Motor neuron (in vitro differentiated cells): ENCODE results near the gene SMIM10. TPM values are rescaled to one million over a fixed set of nuclear protein-coding genes. Genes with fewer than 3 reads are reported as not detected.
"Not testable (repeated sequence)": the region's sequence is repeated elsewhere in the genome, so short reads cannot be mapped to it uniquely, and the experiment has no call there.

Experiments used
- ATAC-seq, 8 experiments: fragments of 200-7000 bp; cut with Tn5 transposase; replicated peaks in 6 of 8; 2 replicates each; pipeline ENCODE4 v1.8.0; 2021; ENCODE audit warnings: mild to moderate bottlenecking in 8 of 8, moderate library complexity in 8 of 8
- H3K27ac ChIP-seq, 2 donors: fragments of 250-450 bp; sonication (Bioruptor Pico); 2 replicates each; pipeline ENCODE4 v1.9.0; 2021; ENCODE audit warnings: antibody characterized with exemption in 2 of 2, mild to moderate bottlenecking in 2 of 2, moderate library complexity in 1 of 2
- H3K4me1 ChIP-seq, 2 donors: fragments of 250-450 bp; sonication (Bioruptor Pico); replicated peaks in 1 of 2; 2 replicates each; pipeline ENCODE4 v1.6.1; 2021; ENCODE audit warnings: antibody characterized with exemption in 2 of 2, mild to moderate bottlenecking in 2 of 2, moderate library complexity in 1 of 2
- H3K4me3 ChIP-seq, 5 donors: fragments of 250-450 bp; sonication (Bioruptor Pico); 2 replicates each; pipeline ENCODE4 v1.9.0; 2021; ENCODE audit warnings: antibody characterized with exemption in 5 of 5, mild to moderate bottlenecking in 5 of 5, moderate library complexity in 4 of 5
- WGBS, 10 experiments: fragments of 450-650 bp; shearing (Covaris generic); methylation state at CpG; one replicate each; pipeline ENCODE4 v1.0.0; 2022; 5-methylcytosine and 5-hydroxymethylcytosine counted together
- in situ Hi-C, 9 experiments: fragments of 400-800 bp; cut with MboI; loops; one replicate each; pipeline ENCODE4 v1.15.0; 2021; ENCODE audit warnings: low sequenced_read_pairs in 9 of 9, low pct_unique_long_range_greater_than_20kb in 2 of 9; ENCODE audit not compliant: unreplicated experiment in 9 of 9
- total RNA-seq, 8 experiments: library from RNA; unstranded; fragments of 300-600 nt; gene quantifications; 2 replicates each; pipeline versions ENCODE4 v1.2.3 to v1.2.4, GENCODE V29; 2022

Gene SMIM10
- total RNA-seq: 1 to 10 TPM in 6 of 8 experiments, under 1 TPM in 2; 0.28 to 2.0 (median 1.5) TPM

DNA sequence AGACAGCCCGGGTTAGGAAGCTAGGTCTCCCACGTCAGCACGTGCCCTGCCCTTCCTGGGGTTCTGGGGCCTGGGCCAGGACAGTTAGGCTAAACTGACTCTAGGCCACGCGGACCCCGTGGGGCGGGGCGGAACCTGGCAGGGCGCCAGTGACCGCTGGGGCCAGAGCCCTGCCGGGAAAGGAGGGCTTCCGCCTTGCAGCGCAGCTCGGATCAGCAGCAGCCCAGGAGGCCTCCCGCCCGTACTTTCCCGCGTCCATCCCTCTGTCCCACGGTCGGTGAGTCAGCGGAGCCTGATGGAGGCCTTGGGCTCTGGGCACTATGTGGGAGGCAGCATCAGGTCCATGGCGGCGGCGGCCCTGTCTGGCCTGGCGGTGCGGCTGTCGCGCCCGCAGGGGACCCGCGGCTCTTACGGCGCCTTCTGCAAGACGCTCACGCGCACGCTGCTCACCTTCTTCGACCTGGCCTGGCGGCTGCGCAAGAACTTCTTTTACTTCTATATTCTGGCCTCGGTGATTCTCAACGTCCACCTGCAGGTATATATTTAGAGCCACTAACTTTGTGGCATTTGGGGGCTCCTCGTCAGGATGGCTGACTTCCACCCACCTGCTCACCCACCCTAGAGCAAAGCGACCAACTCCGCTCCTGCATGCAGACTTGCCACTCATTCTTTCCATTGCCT is at the start of gene SMIM10:
Gene SMIM10 (plus strand): TSS at position 191 of the 681 bp plus-strand sequence. CDS start 105 bp downstream, at position 296.
- WGBS, 10 experiments: 0 to 100% (median 27%) methylated on average over 1 to 8 of the region's 45 CpGs; no CpG with 5 or more reads in 4 of the 10 experiments
- peak; percentile 47 to 99 (median 90) for ATAC-seq
- H3K27ac ChIP-seq: peak within 1 kb of the TSS in 1 of 2 donors; percentile 36
- peaks cover 0 to 7% of the 10 kb centered on the region in 2 donors for H3K4me1 ChIP-seq
- H3K4me3 ChIP-seq: peak within 1 kb of the TSS; percentile 17 to 40 (median 24)
- in situ Hi-C loops: no loop called here

DNA sequence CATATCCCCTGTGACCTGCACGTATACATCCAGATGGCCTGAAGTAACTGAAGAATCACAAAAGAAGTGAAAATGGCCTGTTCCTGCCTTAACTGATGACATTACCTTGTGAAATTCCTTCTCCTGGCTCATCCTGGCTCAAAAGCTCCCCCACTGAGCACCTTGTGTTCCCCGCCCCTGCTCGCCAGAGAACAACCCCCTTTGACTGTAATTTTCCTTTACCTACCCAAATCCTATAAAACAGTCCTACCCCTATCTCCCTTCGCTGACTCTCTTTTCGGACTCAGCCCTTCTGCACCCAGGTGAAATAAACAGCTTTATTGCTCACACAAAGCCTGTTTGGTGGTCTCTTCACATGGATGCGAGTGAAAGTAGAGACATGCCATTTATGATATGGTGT is 44.4 kb upstream of the SMIM10 start:
- H3K4me1 ChIP-seq, H3K4me3 ChIP-seq, ATAC-seq, H3K27ac ChIP-seq, in situ Hi-C loops: not testable (repeated sequence)
- no CpG with 5 or more reads among the region's 6 CpGs for WGBS, 10 experiments

DNA sequence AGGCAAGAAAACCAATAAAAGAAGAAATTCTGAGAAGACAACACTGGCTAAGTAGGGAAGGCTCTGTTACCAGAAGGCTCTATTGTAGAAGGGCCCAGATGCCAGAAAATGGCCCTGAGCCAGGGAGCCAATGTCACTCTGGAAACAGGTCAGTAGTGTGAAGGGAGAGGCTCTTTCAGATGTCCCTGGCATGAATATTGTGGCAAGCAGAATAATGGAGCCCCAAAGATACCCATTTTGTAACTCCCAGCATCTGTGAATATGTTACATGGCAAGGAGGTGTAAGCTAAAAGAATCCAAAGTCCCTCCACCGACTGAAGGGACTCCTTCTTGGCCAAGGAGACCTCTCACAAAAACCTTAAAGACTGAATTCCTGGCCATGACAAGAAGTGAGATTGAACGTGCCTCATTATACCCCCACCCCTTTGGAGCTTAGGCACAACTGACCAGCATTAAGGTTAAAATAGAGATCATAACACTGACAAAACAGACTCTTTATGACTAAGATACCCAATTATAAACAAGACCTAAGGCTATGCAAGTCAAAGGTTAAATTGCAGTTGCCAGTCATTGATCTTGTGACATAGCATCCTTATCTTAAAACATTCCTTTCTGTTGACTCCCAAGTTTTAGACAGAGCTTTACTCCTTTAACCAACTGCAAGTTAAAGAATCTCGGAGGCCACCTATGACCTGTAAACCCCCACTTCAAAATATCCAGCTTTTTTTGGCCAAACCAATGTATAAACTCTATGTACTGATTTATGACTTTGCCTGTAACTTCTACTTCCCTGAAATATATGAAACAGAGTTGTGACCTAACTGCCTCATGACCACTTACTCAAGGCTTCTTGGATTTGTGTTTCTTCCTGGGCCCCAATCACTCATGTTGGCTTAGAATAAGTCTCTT is 42.2 kb upstream of the SMIM10 start:
- H3K27ac ChIP-seq: no peak overlapping the region
- no peak overlapping the region for H3K4me3 ChIP-seq
- ATAC-seq: peak in 2 of 8 experiments; percentile 56 to 57
- no peaks in the 10 kb centered on the region for H3K4me1 ChIP-seq
- 37 to 67% (median 57%) methylated on average over 1 to 3 of the region's 3 CpGs; no CpG with 5 or more reads in 6 of the 10 experiments for WGBS, 10 experiments
- in situ Hi-C loops: no loop called here

DNA sequence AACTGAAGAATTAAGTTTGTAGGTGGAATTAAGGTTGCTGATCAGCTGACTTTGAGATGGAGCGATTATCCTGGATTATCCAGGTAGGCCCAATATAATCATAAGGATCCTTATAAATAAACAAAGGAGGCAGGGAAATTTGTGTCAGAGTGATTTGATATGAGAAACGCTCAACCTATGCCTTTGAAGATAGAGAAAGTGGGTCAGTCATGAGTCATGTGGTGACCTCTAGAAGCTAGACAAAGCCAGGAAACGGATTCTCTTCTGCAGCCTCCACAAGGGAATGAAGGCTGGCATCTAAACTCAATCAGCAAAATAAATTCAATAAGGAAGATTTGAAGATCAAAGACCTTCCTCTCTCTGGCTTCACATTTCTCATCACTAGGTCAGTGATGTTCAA is 41.5 kb upstream of the SMIM10 start:
- Histone ChIP-seq H3K4me3 (no peak overlapping the region), H3K27ac (no peak overlapping the region), H3K4me1 (no peaks in the 10 kb centered on the region)
- 54 to 100% (median 67%) methylated on average over 2 of the region's 3 CpGs; no CpG with 5 or more reads in 7 of the 10 experiments for WGBS, 10 experiments
- ATAC-seq: no peak
- in situ Hi-C loops: no loop called here

DNA sequence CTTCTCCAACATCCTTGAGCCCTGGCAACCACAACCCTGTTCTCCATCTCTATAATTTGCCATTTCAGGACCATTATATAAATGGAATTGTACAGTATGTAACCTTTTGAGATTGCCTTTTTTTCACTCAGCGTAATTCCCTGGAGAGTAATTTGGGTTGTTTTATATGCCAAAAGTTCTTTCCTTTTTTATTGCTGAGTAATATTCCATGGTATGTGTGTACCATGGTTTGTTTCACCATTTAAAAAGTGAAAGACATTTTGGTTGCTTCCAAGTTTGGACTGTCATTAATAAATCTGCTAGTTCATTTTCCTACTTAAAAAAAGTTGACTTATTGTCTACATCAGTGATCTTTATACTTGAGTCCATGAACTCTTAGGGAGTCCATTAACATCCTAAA is 33.0 kb upstream of the SMIM10 start:
- Histone ChIP-seq H3K4me3 (no peak overlapping the region), H3K27ac (no peak overlapping the region), H3K4me1 (no peaks in the 10 kb centered on the region)
- WGBS, 10 experiments: 45 to 100% (median 81%) methylated on average over 1 of the region's 1 CpG; no CpG with 5 or more reads in 4 of the 10 experiments
- in situ Hi-C loops: no loop called here
- no peak for ATAC-seq

DNA sequence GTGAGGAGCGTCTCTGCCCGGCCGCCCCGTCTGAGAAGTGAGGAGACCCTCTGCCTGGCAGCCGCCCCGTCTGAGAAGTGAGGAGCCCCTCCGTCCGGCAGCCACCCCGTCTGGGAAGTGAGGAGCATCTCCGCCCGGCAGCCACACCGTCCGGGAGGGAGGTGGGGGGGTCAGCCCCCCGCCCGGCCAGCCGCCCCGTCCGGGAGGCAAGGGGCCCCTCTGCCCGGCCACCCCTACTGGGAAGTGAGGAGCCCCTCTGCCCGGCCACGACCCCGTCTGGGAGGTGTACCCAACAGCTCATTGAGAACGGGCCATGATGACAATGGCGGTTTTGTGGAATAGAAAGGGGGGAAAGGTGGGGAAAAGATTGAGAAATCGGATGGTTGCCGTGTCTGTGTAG is 30.4 kb upstream of the SMIM10 start:
- in situ Hi-C loops, H3K4me3 ChIP-seq, ATAC-seq, H3K4me1 ChIP-seq, H3K27ac ChIP-seq: not testable (repeated sequence)
- no CpG with 5 or more reads among the region's 26 CpGs for WGBS, 10 experiments

DNA sequence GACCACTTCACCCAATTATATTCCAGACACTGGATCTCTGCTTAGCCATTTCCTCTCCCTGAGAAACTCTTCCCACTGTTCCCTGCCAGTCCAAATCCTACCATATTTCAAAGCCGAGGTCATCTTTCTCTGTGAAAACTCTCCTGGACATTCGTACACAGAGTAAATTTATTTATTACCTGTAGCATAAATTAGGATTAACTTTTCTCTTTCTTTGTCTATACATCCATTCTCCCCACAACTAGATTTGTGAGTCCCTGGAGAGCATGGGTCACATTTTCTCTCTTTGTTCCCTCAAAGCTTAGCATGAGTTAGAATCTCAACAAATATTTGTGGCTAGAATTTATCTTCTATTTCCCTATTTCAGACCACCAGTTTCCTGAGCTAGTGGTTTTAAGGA is 27.8 kb upstream of the SMIM10 start:
- ATAC-seq: no peak
- Histone ChIP-seq H3K4me1 (no peaks in the 10 kb centered on the region), H3K4me3 (no peak overlapping the region), H3K27ac (no peak overlapping the region)
- WGBS, 10 experiments: 33 to 100% (median 80%) methylated on average over 1 of the region's 2 CpGs; no CpG with 5 or more reads in 5 of the 10 experiments
- in situ Hi-C loops: no loop called here

DNA sequence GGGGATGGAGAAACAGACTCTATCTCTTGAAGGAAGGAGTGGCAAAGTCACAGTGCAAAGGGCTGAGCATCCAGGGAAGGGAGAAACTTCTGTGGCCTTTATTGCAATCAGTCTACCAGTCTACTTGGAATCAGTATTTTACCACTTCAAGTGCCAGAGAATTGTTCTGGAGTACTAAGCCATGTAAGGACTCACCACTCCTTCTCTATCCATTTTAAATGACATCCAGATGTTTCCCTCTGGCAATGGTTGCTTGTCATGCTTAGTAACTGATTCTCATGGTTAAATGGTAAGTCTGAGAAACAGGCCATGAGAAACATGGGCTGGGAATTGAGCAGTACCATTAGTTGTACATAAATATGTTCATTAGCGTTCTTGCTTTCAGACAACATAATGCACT is 21.1 kb upstream of the SMIM10 start:
- H3K4me3 ChIP-seq: no peak overlapping the region
- peak in 2 of 8 experiments; percentile 68 to 81 for ATAC-seq
- WGBS, 10 experiments: 0 to 80% methylated on average over 1 of the region's 1 CpG; no CpG with 5 or more reads in 8 of the 10 experiments
- no peak overlapping the region for H3K27ac ChIP-seq
- in situ Hi-C loops: no loop called here
- no peaks in the 10 kb centered on the region for H3K4me1 ChIP-seq

DNA sequence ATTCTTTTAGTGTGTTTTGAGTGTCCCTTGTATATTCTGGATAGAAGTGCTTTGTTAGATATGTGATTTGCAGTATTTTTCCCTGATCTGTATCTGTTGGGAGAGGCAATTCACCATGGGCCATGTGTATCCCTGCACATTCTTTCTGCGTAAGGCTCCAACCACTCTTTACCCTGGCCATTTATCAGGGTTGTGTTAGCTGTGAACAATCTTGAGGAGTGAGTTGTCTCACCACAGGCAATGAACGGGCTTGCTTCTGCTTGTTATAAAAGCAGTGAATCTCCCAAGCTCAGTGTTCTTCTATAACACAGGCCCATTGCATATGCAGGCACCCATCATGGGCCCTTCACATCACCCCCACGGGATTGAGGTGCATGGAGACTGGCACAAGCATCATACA is 18.9 kb upstream of the SMIM10 start:
- no peaks in the 10 kb centered on the region for H3K4me1 ChIP-seq
- no peak overlapping the region for H3K27ac ChIP-seq
- ATAC-seq: no peak
- H3K4me3 ChIP-seq: no peak overlapping the region
- WGBS, 10 experiments: 67 to 80% (median 67%) methylated on average over 1 of the region's 3 CpGs; no CpG with 5 or more reads in 7 of the 10 experiments
- in situ Hi-C loops: no loop called here

DNA sequence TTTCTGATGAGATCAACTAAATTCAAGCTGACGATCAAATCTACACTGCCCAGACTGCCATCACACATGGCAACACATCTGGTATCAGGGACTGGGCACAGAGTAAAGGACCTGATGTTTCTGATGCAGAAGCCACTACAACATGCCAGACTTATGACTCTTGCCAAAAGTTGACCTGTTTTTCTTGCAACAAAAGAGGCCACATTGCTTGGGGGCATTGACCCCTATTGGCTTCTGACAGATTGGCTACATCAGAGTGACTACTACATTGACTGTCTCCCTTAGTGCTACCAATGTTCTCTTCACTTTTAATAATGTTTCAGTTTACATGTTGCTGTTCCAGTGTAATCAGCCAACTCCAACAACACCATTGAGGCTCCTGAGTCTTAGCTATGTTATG is 15.3 kb upstream of the SMIM10 start:
- Histone ChIP-seq H3K4me3 (no peak overlapping the region), H3K27ac (no peak overlapping the region), H3K4me1 (no peaks in the 10 kb centered on the region)
- no CpG with 5 or more reads among the region's 1 CpG for WGBS, 10 experiments
- ATAC-seq: no peak
- in situ Hi-C loops: no loop called here

DNA sequence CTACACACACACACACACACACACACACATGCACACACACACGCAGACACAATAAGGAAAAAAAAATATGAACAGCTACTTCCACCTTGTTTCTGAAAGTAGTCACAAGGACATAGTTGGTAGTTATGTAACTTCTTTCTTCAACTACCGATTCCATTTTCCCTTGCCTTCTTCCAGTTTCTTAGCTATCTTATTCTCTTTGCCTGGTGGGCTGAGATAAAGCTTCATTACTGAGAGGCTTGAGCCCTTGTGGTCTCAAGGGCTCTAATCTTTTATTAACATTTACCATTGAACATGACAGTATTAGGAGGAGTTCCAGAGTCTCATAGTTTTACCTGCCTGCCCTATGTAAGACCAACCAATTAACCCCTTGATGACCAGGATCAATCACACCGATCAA is 8.9 kb upstream of the SMIM10 start:
- WGBS, 10 experiments: 49 to 83% (median 60%) methylated on average over 1 to 3 of the region's 3 CpGs; no CpG with 5 or more reads in 7 of the 10 experiments
- Histone ChIP-seq H3K4me1 (no peaks in the 10 kb centered on the region), H3K4me3 (no peak overlapping the region), H3K27ac (no peak overlapping the region)
- in situ Hi-C loops: no loop called here
- no peak for ATAC-seq

DNA sequence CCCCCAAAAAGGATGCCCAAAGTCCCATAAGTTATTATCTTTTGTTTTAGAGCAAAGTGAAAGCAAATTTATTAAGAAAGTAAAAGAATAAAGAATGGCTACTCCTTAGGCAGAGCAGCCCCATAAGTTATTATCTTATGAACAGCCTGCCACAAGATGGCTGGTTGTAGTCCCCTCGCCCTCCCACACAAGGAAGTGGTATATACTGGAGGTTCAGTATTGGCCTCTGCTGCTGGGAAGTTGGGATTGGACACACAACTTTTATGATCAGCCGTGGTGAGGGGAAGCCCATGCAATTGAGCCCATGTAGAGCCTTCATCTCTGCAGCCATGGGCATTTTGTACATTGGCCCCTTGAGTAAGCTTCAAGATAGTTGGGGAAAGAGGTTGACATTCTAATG is 8.0 kb upstream of the SMIM10 start:
- H3K4me1 ChIP-seq: no peaks in the 10 kb centered on the region
- 44 to 100% methylated on average over 1 to 2 of the region's 2 CpGs; no CpG with 5 or more reads in 8 of the 10 experiments for WGBS, 10 experiments
- in situ Hi-C loops: no loop called here
- H3K27ac ChIP-seq: no peak overlapping the region
- ATAC-seq: no peak
- H3K4me3 ChIP-seq: no peak overlapping the region

DNA sequence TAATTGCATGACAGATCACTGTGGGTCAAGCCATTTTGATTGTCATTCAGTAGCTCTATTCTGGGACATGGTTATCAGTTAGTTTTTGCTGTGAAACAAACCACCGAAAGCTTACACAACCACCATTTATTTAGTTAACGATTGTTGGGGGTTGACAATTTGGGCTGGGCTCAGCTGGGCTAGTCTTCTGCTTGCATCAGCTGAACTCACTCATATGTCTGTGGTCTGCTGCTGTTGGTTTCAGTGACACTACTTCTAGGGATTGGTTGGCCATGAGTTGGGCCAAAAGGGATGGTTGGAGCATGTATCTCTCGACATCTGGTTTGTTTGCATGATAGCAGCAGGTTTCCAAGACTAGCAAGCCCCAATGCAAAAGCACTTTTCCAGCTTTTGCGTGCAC is 5.3 kb upstream of the SMIM10 start:
- Histone ChIP-seq H3K4me1 (no peaks in the 10 kb centered on the region), H3K27ac (no peak overlapping the region), H3K4me3 (no peak overlapping the region)
- 14 to 100% (median 60%) methylated on average over 1 to 4 of the region's 4 CpGs; no CpG with 5 or more reads in 6 of the 10 experiments for WGBS, 10 experiments
- in situ Hi-C loops: no loop called here
- ATAC-seq: no peak
